ENCODE measurements around the gene COX19.

Gene COX19
- total RNA-seq, result 7.4 to 19.2 (median 14.9) reads per million in 18 experiments

GRCh38 chr7:974820-975681, at the start of gene COX19:
COX19 (minus strand) TSS chr7:975549; CDS start chr7:975509, 40 bp downstream.
- DNase-seq, result peak; percentile 89 to 92

GRCh38 chr7:1024331-1024841, 49.0 kb upstream of the COX19 start:
- DNase-seq, result no peak

GRCh38 chr7:1022801-1023465, 47.6 kb upstream of the COX19 start:
- DNase-seq, result no peak

GRCh38 chr7:1022356-1022755, 47.0 kb upstream of the COX19 start:
- no peak for DNase-seq

GRCh38 chr7:1021931-1022330, 46.6 kb upstream of the COX19 start:
- DNase-seq, result no peak

- DNase-seq, result no peak
These were observed 46.0 kb upstream of the COX19 start for GRCh38 chr7:1021366-1021765.

GRCh38 chr7:1020849-1021251, 45.5 kb upstream of the COX19 start:
- no peak for DNase-seq

GRCh38 chr7:1019789-1020610, 44.7 kb upstream of the COX19 start:
- DNase-seq, result no peak

GRCh38 chr7:1019255-1019785, 44.0 kb upstream of the COX19 start:
- DNase-seq, result no peak

- no peak for DNase-seq
These were observed 43.0 kb upstream of the COX19 start for GRCh38 chr7:1018334-1018695.

GRCh38 chr7:1017586-1018333, 42.4 kb upstream of the COX19 start:
- DNase-seq, result no peak

GRCh38 chr7:1016577-1017531, 41.5 kb upstream of the COX19 start:
- no peak for DNase-seq

- peak; percentile 3 to 57 for DNase-seq
These were observed 40.1 kb upstream of the COX19 start for GRCh38 chr7:1015196-1016121.

GRCh38 chr7:1014681-1015080, 39.3 kb upstream of the COX19 start:
- DNase-seq, result no peak

- DNase-seq, result no peak
These were observed 38.2 kb upstream of the COX19 start for GRCh38 chr7:1013581-1013980.

GRCh38 chr7:1012716-1013095, 37.4 kb upstream of the COX19 start:
- DNase-seq, result no peak

- DNase-seq, result peak in 1 of 2 donors; percentile 54
These were observed 36.8 kb upstream of the COX19 start for GRCh38 chr7:1012004-1012715.

GRCh38 chr7:1011297-1012003, 36.1 kb upstream of the COX19 start:
- DNase-seq, result peak in 1 of 2 donors; percentile 22
